H1 (cell line): ENCODE results near the gene EME2. TPM values are rescaled to one million over a fixed set of nuclear protein-coding genes. Genes with fewer than 3 reads are reported as not detected.

Experiments
- CTCF ChIA-PET: fragments of 300-600 bp; sonication (Branson Sonifier 250); formaldehyde crosslinking; loops from one replicate; lab custom pipeline; 2021; ENCODE audit not compliant: partially characterized antibody; lab: Charles Lee
- POLR2A ChIA-PET: fragments of 300-600 bp; sonication (Branson Sonifier 250); formaldehyde crosslinking; loops from one replicate; lab custom pipeline; 2021; ENCODE audit warnings: inconsistent platforms; ENCODE audit not compliant: partially characterized antibody; lab: Charles Lee
- DNase-seq, 2 experiments: peaks; one replicate each; pipeline versions ENCODE4 v3.0.0 to v3.0.0-alpha.2; 2010 to 2022; ENCODE audit warnings: low spot score in 2 of 2, low read depth in 1 of 2, mixed read lengths in 1 of 2
- FAIRE-seq: peaks from 2 replicates; lab custom pipeline; 2011; peaks lifted over from hg19 to GRCh38; lab: Jason Lieb, UNC
- H2AFZ ChIP-seq: 2 replicates; pipeline ENCODE4 v1.8.1; 2012; ENCODE audit warnings: low read length, inconsistent platforms
- H2AK5ac ChIP-seq: 2 replicates; pipeline ENCODE4 v1.6.1; 2013; ENCODE audit warnings: low read depth, low read length
- H2BK120ac ChIP-seq: replicated peaks from 2 replicates; pipeline ENCODE3; 2013; ENCODE audit warnings: low read depth, low read length, inconsistent platforms
- H2BK12ac ChIP-seq: 2 replicates; pipeline ENCODE4 v1.6.1; 2013; ENCODE audit warnings: low read depth, low read length
- H2BK15ac ChIP-seq: 2 replicates; pipeline ENCODE4 v1.6.1; 2013; ENCODE audit warnings: low read length
- H2BK20ac ChIP-seq: 2 replicates; pipeline ENCODE4 v1.6.1; 2013; ENCODE audit warnings: low read length
- H2BK5ac ChIP-seq: 2 replicates; pipeline ENCODE4 v1.6.1; 2013; ENCODE audit warnings: low read depth, low read length
- H3K14ac ChIP-seq: 2 replicates; pipeline ENCODE4 v1.6.1; 2013; ENCODE audit warnings: inconsistent platforms; ENCODE audit not compliant: insufficient read length
- H3K18ac ChIP-seq: 2 replicates; pipeline ENCODE4 v1.6.1; 2013; ENCODE audit warnings: low read length; ENCODE audit errors: extremely low read depth
- H3K23ac ChIP-seq: 2 replicates; pipeline ENCODE4 v1.6.1; 2013; ENCODE audit warnings: inconsistent platforms; ENCODE audit not compliant: insufficient read length
- H3K23me2 ChIP-seq: 2 replicates; pipeline ENCODE4 v1.6.1; 2013; ENCODE audit warnings: low read depth, low read length
- H3K27ac ChIP-seq: 2 replicates; pipeline ENCODE4 v1.6.1; 2011; ENCODE audit warnings: low read depth, low read length, inconsistent platforms
- H3K27me3 ChIP-seq, 4 experiments: replicated peaks in 1 of 4; 1 replicate in 1 of 4; 2 replicates in 3 of 4; pipeline versions ENCODE4 v1.6.1 to v1.8.1; 2011 to 2013; ENCODE audit warnings: low read length in 3 of 4, mild to moderate bottlenecking in 3 of 4, inconsistent platforms in 2 of 4, mixed read lengths in 2 of 4, moderate library complexity in 1 of 4; ENCODE audit not compliant: control insufficient read depth in 3 of 4, insufficient read depth in 3 of 4; ENCODE audit errors: extremely low read depth in 1 of 4
- H3K36me3 ChIP-seq, 4 experiments: 2 replicates each; pipeline versions ENCODE4 v1.6.1 to v1.8.1; 2011 to 2013; ENCODE audit warnings: mild to moderate bottlenecking in 4 of 4, low read length in 3 of 4, moderate library complexity in 2 of 4, control low read depth in 1 of 4, inconsistent platforms in 1 of 4; ENCODE audit not compliant: insufficient read depth in 4 of 4, control insufficient read depth in 2 of 4
- H3K4ac ChIP-seq: replicated peaks from 2 replicates; pipeline ENCODE3; 2013; ENCODE audit warnings: low read length, low read depth, mixed read lengths, inconsistent platforms; ENCODE audit not compliant: insufficient read length
- H3K4me1 ChIP-seq, 4 experiments: replicated peaks in 1 of 4; 1 replicate in 1 of 4; 2 replicates in 3 of 4; pipeline versions ENCODE4 v1.6.1 to v1.8.1; 2011 to 2013; ENCODE audit warnings: low read length in 3 of 4, inconsistent platforms in 2 of 4, mixed read lengths in 1 of 4; ENCODE audit not compliant: insufficient read depth in 4 of 4, control insufficient read depth in 3 of 4
- H3K4me2 ChIP-seq, 2 experiments: 2 replicates each; pipeline versions ENCODE4 v1.6.1 to v1.8.1; 2011 to 2013; ENCODE audit warnings: low read depth in 2 of 2, low read length in 2 of 2, control low read depth in 1 of 2, inconsistent platforms in 1 of 2, mild to moderate bottlenecking in 1 of 2; ENCODE audit not compliant: insufficient read depth in 1 of 2
- H3K4me3 ChIP-seq, 4 experiments: fragments of 200-600, 300-600 bp in 1 of 4; sonication (generic), shearing (Covaris generic), sonication (Bioruptor Twin) in 1 of 4; 2 replicates each; pipeline versions ENCODE4 v1.5.1 to v1.8.1; 2011 to 2016; ENCODE audit warnings: low read length in 4 of 4, low read depth in 3 of 4, control low read depth in 2 of 4, inconsistent platforms in 2 of 4, mild to moderate bottlenecking in 2 of 4, mixed read lengths in 1 of 4, moderate library complexity in 1 of 4; ENCODE audit not compliant: insufficient read depth in 2 of 4; ENCODE audit errors: extremely low read depth in 1 of 4
- H3K56ac ChIP-seq: replicated peaks from 2 replicates; pipeline ENCODE3; 2013; ENCODE audit warnings: low read depth, mild to moderate bottlenecking, mixed read lengths, low read length, inconsistent platforms; ENCODE audit not compliant: insufficient read length
- H3K79me1 ChIP-seq: 2 replicates; pipeline ENCODE4 v1.6.1; 2013; ENCODE audit warnings: low read depth, low read length, control low read depth
- H3K79me2 ChIP-seq, 2 experiments: 2 replicates each; pipeline versions ENCODE4 v1.6.1 to v1.8.1; 2012 to 2013; ENCODE audit warnings: low read length in 2 of 2, mild to moderate bottlenecking in 2 of 2, inconsistent platforms in 1 of 2; ENCODE audit not compliant: insufficient read depth in 2 of 2, control insufficient read depth in 1 of 2
- H3K9ac ChIP-seq, 4 experiments: replicated peaks in 1 of 4; 1 replicate in 1 of 4; 2 replicates in 3 of 4; pipeline versions ENCODE4 v1.6.1 to v1.8.1; 2011 to 2013; ENCODE audit warnings: low read depth in 3 of 4, low read length in 3 of 4, control low read depth in 2 of 4, mild to moderate bottlenecking in 2 of 4, moderate library complexity in 2 of 4, inconsistent platforms in 1 of 4; ENCODE audit errors: extremely low read depth in 1 of 4
- H3K9me3 ChIP-seq, 2 experiments: 2 replicates each; pipeline versions ENCODE4 v1.6.1 to v1.8.1; 2012 to 2013; ENCODE audit warnings: mild to moderate bottlenecking in 2 of 2, moderate library complexity in 2 of 2, control low read depth in 1 of 2, inconsistent platforms in 1 of 2, low read depth in 1 of 2, low read length in 1 of 2, mixed read lengths in 1 of 2; ENCODE audit not compliant: insufficient read depth in 2 of 2
- H4K20me1 ChIP-seq, 2 experiments: replicated peaks in 1 of 2; 2 replicates each; pipeline versions ENCODE3 to v1.8.1; 2011 to 2013; ENCODE audit warnings: inconsistent platforms in 2 of 2, low read length in 2 of 2, mild to moderate bottlenecking in 1 of 2; ENCODE audit not compliant: insufficient read depth in 2 of 2, control insufficient read depth in 1 of 2
- H4K5ac ChIP-seq: 2 replicates; pipeline ENCODE4 v1.6.1; 2013; ENCODE audit warnings: low read length, low read depth, mixed read lengths, inconsistent platforms; ENCODE audit not compliant: insufficient read length
- H4K8ac ChIP-seq: 2 replicates; pipeline ENCODE4 v1.8.0; 2013; ENCODE audit warnings: mild to moderate bottlenecking, moderate library complexity, low read length, inconsistent platforms; ENCODE audit not compliant: insufficient read depth; ENCODE audit errors: extremely low read depth
- H4K91ac ChIP-seq: replicated peaks from 2 replicates; pipeline ENCODE3; 2013; ENCODE audit warnings: low read length, mixed read lengths, inconsistent platforms; ENCODE audit not compliant: insufficient read length
- ATF2 ChIP-seq: IDR thresholded peaks from 2 replicates; pipeline ENCODE4 v1.6.1; 2012; ENCODE audit warnings: low read length, inconsistent platforms
- BACH1 ChIP-seq: IDR thresholded peaks from 2 replicates; pipeline ENCODE4 v1.6.1; 2012; ENCODE audit warnings: low read length, improper control_type of control experiment
- CBX8 ChIP-seq: fragments of 300-800, 300-1000 bp; sonication (generic); IDR thresholded peaks from 2 replicates; pipeline ENCODE4 v1.7.1; 2016; ENCODE audit warnings: low read depth, low read length, borderline replicate concordance
- CHD2 ChIP-seq: IDR thresholded peaks from 2 replicates; pipeline ENCODE4 v1.6.1; 2012; ENCODE audit warnings: low read length, improper control_type of control experiment
- E2F6 ChIP-seq: IDR thresholded peaks from 2 replicates; pipeline ENCODE4 v1.6.1; 2012; ENCODE audit warnings: inconsistent platforms
- SIRT6 ChIP-seq: IDR thresholded peaks from one replicate; pipeline ENCODE4 v1.7.1; 2012; ENCODE audit warnings: low read length, inconsistent platforms
- SIX5 ChIP-seq: IDR thresholded peaks from 2 replicates; pipeline ENCODE4 v1.6.1; 2011; ENCODE audit warnings: mild to moderate bottlenecking, low read depth, low read length
- SP1 ChIP-seq: IDR thresholded peaks from 2 replicates; pipeline ENCODE4 v1.6.1; 2011; ENCODE audit warnings: low read depth, low read length
- TAF7 ChIP-seq: optimal IDR thresholded peaks from 2 replicates; pipeline ENCODE3; 2011; ENCODE audit warnings: low read depth, mild to moderate bottlenecking, inconsistent platforms, low read length, moderate library complexity, borderline replicate concordance
- ZNF274 ChIP-seq: IDR thresholded peaks from 2 replicates; pipeline ENCODE4 v1.7.0; 2012; ENCODE audit warnings: low read length, borderline replicate concordance; ENCODE audit errors: extremely low read depth
- WGBS, 2 experiments: shearing (Covaris generic) in 1 of 2; methylation state at CpG; one replicate each; pipeline versions ENCODE4 v1.1.6 to v1.1.7; 2013 to 2015; ENCODE audit warnings: low lambda C conversion rate in 2 of 2, mixed read lengths in 2 of 2, inconsistent platforms in 1 of 2, low coverage in 1 of 2, missing lambda C conversion rate in 1 of 2; ENCODE audit not compliant: insufficient replicate concordance in 2 of 2, insufficient coverage in 1 of 2, insufficient read length in 1 of 2; ENCODE audit errors: extremely low coverage in 1 of 2, missing lambda C conversion rate in 1 of 2; 5-methylcytosine and 5-hydroxymethylcytosine counted together
- polyA plus RNA-seq, 7 experiments: library from polyadenylated mRNA; depleted of rRNA in 3 of 7; stranded (reverse) in 5 of 7; unstranded in 2 of 7; fragments of >200 nt in 5 of 7; fragments of 200-250 nt in 2 of 7; gene quantifications; 1 replicate in 5 of 7; 2 replicates in 1 of 7; 4 replicates in 1 of 7; pipeline versions ENCODE4 v1.2.1 to v1.2.3, GENCODE V29; 2011 to 2013; ENCODE audit warnings: missing spikeins in 2 of 7, mixed read lengths in 2 of 7
- total RNA-seq: library from RNA; stranded (reverse); fragmentation: NEBNext Ultra II Directional; extraction: Animal tissue kit (Norgen Biotek cat#: 25700); gene quantifications from 2 replicates; pipeline ENCODE4 v1.2.1, GENCODE V29; 2021

The EME2 gene
- total and polyA plus RNA-seq, 2 of the 8 experiments (the other 6 are each of a cell fraction or from before 2014, with no cell fraction given), result 13.1 to 19.7 TPM

DNA sequence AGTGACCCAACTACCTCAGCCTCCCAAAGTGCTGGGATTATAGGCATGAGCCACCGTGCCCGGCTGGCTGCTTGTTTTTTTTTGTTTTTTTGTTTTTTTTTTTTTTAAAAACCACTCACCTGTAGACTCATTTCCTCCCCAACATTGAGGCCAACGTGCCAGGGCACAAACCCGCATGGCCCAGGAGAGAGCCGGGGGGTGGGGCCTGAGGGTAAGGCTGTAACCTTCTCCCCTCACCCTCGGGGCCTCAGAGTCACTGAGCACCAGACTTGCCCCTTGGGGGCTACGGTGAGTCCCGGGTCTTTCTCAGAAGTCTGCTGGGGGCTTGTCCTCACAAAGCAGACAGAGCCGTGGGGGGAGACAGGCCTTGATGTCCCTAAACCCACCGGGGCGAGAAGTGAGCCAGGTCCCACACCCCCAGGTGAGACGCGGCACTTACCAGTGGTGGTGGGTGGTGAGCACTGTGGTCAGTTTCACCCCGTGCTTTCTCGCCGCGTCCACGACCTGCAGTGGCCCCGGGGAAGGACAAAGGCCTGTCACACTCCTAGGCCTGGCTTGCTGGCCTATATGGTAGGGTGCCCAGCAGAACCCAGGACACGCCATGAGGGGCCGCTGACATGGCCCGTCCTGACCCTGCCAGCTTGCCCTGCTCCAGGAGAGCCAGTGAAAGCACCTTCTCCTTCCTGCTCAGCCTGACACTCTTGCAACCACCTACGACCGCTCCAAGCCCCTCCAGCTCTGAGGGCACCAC, 49.4 kb downstream of the EME2 start:
- WGBS, 2 experiments, result 94% methylated on average over 21 of the region's 24 CpGs; no CpG with 5 or more reads in 1 of the 2 experiments
- Histone ChIP-seq H3K4me2 (no peak overlapping the region), H4K91ac (no peak overlapping the region), H2BK5ac (no peak overlapping the region), H4K5ac (no peak overlapping the region), H4K8ac (no peak overlapping the region; the same call in 1 of the 2 replicates), H3K14ac (no peak overlapping the region), H3K27me3 (peaks cover 0 to 5% (median 0%) of the 10 kb centered on the region in 4 experiments; a peak in 3 of 7 replicates), H3K4ac (no peak overlapping the region), H3K79me2 (no peaks in the 10 kb centered on the region), H3K9me3 (no peaks in the 10 kb centered on the region), H2BK20ac (no peak overlapping the region), H3K27ac (no peak overlapping the region), H3K79me1 (peaks cover 4% of the 10 kb centered on the region; the same call in 1 of the 2 replicates), H3K23me2 (peaks cover 3% of the 10 kb centered on the region; the same call in 1 of the 2 replicates), H3K9ac (no peak overlapping the region), H2BK15ac (no peak overlapping the region), H3K36me3 (peaks cover 0 to 2% (median 0%) of the 10 kb centered on the region in 4 experiments; a peak in 2 of 8 replicates), H2BK12ac (no peak overlapping the region), H2AK5ac (no peak overlapping the region), H3K23ac (no peak overlapping the region), H3K4me3 (no peak overlapping the region), H2BK120ac (no peak overlapping the region), H3K18ac (no peak overlapping the region), H3K56ac (no peak overlapping the region), H2AFZ (no peak overlapping the region), H4K20me1 (peaks cover 4 to 15% of the 10 kb centered on the region in 2 experiments), H3K4me1 (peaks cover 0 to 7% (median 3%) of the 10 kb centered on the region in 4 experiments; a peak in 3 of 7 replicates)
- CTCF ChIA-PET, result interaction anchor here (1.2 to 2.2 kb wide), 3 partner anchors 11 to 48 kb away, joined by 3 to 11 read pairs (median 7); no protein-coding TSS in a partner anchor
- POLR2A ChIA-PET, result interaction anchor here (0.6 to 1.8 kb wide), 3 partner anchors 20 to 52 kb away, joined by 3 to 4 read pairs (median 4); no protein-coding TSS in a partner anchor
- FAIRE-seq, result no peak
- no peak for DNase-seq
- TF ChIP-seq ZNF274 (no peak), TAF7 (no peak), BACH1 (no peak), SP1 (no peak), CBX8 (no peak), CHD2 (no peak), ATF2 (no peak), E2F6 (no peak), SIX5 (no peak), SIRT6 (no peak)
